Stimulated activated CD4-positive, alpha-beta T cell treated with anti-CD3 and anti-CD28 coated beads, Interleukin-2, amount 100 ng/mL, for 24 hours (primary cell): Measurements from ENCODE around the gene CR1.
"Not testable (repeated sequence)": the region's sequence is repeated elsewhere in the genome, so short reads cannot be mapped to it uniquely, and the experiment has no call there.

Source experiments
- DNase-seq, 2 donors: peaks; one replicate each; pipeline ENCODE4 v3.0.0-alpha.2; 2020

The CR1 gene

DNA sequence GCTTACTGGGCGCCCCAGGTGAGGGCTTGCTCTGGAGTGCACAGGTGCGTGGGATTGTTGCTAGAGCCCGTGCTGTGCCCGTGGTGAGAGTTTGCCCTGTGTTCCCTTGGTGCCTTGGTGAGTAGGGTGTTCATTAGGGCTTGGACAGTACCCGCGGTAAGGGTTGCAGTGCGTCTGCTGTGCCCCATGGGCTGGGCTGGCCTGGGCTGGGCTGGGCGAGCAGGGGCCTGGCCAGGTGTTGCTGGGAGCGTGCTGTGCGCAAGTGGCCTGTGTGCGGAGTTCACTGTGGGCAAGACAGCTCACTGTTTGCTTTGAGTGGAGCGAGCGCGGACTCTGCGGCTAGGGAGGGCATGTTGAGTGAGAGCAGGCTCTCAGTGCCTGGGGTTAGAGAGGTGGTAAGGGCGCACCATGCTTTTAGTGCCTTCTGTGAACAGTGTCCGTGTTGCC, 149.7 kb downstream of the CR1 start:
- DNase-seq = no peak

DNA sequence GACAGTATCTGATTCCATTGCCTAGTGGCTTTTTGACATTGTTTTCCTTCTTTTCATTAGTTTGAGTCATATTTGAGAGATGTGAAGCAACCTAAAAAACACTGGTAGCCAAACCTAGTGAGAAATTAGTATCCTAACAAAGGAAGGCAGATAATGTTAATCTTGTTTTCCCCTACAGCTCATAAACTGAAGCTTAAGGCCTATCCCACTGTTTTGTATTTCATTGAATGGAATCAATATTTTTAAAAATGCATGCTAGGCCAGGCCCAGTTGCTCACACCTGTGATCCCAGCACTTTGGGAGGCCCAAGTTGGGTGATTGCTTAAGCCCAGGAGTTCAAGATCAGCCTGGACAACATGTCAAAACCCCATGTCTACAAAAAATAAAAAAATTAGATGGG, 150.2 kb downstream of the CR1 start:
- DNase-seq = no peak

DNA sequence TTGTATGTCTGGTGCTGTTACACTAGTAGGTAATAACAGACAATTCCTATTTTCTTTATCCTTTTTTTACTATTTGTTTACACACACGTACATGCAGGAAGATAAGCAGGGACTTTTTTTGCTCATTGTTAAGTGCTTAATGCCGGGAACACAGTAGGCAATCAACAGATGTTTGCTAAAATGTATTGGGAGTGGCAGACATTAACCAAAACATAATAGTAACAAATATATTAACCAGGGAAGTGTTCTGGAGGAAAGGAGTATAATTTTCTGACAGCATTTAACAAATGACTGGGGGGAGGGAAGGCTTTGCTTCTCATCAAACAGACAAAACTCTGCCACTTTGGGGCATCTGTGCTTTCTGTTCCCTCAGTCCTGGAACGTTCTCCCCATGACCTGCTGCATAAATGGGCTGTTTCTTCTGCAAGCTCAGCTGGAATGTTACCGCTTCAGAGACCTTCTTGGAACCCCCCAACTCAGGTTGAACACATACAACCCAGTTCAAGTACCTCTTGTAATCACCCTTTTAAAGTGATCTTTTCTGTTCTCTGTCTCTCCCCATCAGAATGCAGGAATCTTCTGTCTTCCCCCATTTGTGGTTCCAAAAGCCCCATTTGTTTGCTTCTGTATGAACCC, 151.1 kb downstream of the CR1 start:
- no peak for DNase-seq

DNA sequence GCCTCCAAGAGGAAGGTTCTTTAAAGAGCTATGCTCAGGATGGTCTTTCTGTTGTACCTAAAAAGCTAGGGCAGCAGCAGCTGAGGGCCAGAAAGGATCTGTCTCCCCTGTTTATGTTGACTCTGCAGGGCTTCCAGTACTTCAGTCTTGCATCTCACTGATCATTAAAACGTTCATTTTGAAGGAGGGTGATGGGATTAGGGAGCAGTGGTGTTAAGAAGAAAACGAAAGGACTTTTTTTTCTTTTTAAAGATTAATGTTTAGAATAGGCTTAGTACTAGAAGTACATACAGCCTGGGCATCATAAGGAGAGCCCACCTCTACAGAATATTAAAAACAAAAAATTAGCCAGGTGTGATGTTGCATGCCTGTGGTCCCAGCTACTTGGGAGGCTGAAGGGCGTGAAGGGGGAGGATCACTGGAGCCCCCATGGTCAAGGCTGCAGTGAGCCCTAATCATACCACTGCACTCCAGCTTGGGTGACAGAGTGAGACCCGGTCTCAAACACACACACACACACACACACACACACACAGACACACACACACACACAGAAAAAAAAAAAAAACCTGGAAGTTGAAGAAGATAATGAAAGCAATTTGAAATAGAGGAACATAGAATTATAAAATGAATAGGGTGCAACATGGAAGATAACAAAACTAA, 151.8 kb downstream of the CR1 start:
- DNase-seq = no peak

DNA sequence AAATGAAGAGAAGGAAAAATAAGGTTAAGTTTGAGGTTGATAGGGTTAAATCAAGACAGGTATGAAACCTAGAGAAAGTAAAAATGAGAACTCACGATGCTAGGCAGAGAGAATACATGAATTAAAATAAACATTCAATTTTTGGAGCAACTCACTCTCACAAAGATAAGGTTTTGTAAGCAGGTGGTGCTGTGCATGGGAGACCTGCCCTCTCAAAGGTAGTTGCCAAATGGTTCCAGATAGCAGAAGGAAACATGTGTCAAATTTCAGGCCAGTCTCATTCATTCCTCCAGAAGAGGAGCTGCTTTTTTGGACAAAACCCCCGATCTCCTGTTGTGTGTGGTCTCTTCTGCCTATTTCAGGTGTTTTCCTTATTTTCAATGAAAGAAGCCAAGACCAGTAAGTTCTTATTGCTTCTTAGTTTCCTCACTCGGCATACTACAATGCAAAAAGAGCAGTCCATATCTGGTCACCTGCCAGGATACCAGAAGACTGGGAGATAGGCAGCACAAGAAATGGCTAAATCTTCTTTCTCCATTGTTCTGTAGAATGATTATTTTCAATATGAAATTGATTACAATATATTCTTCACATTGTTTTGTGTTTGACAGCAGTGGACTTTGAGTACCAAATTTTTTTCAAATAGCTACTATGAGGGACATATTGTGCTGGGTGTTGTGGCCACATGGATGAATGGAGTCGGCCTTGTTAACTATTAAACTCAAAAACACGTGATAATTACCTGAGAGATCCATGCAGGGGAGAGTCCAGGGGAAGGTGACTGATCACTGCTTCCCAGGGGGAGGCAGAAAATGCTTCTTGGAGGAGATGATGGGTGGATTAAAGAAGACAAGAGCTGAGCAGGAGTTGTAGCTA, 152.6 kb downstream of the CR1 start:
- DNase-seq = no peak

DNA sequence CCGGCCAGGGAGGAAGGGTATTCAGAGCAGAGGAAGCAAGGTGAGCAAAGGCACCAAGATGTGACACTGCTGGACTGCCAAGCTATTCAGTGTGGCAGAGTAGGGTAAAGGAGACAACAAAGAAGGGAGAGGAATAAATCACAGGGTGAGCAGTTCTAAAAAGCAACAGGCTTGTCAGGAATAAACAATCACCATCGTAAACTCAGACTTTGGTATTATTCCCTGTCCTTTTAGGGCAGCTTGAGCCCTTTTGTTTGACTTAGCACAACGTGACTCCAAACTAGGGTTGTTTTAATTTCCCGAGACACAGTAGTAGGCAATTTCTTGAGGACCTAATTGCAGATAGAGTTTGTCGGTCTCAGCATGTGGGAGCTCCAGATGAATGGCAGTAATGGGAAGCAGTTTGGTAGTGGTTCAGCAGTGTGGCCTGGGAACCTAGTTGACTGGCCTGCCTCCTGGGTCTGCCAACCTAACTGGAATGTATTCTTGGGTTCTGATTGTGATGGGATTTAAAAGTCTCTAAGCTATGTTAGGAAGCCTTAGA, 153.3 kb downstream of the CR1 start:
- no peak for DNase-seq

DNA sequence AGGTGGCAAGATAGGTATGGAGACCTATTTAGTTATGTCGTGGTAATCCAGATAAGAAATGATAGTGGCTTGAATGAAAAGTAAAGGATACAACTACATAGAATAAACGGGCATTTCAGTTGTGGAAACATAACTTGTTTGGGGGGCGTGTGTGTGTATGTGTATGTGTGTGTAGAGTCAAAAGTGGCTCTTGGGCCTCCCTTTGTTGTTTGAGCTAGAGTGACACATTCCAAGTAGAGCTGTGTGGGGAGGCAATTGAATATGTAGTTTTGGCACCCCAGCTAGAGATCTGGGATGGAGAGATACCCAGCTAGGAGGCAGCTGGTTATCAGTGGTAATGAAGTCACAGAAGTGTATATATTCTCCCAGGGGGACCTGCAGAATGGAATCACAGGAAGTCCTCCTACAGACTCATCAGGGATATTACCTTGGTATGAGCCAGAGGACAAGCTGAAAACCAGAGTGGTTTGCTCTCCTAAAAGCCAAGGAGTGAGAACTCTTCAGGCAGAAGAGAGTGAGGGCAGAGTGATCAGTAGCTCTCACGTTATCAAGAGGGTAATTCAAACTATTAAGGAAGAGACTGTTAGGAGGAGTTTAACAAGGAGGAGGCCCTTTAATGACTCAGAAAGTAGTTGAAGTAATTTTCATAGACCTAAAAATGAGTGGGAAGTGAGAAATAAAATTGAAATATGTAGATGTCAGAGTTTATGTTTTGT, 154.1 kb downstream of the CR1 start:
- no peak for DNase-seq

DNA sequence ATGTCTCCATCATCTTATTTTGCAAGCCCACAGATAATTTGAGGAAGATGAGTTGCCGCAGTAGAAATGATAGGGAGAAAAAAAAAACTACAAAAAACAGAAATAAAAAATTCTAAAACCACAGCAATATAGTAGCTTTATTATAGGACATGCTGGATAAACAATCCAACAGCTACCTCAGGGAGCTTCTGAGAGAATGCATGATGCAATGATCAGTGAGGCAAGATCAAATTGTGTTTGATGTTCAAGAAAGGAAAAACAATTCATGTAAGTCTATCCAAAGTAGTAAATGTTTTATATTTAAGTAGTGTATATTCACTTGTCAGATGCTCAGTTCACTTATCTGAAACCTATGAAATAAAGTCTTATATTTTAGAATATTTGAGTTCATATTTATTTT, 155.6 kb downstream of the CR1 start:
- no peak for DNase-seq

DNA sequence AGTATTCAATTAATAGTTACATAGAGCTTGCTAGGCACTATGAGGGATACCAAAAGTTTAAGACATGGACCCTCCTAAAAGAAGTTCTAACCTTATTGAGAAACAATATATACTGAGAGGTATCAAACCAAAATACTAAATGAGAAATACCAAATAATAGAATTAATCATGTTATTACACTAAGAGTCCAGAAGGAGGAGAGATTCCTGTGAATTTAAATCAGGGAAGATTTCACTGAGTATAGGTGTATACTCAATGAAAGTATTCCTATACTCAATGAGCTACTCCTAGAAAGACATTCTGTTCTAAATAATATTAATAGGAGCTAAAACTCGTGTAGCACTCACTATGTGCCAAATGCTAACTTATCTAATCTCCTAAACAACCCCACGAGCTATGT, 158.4 kb downstream of the CR1 start:
- no peak for DNase-seq

DNA sequence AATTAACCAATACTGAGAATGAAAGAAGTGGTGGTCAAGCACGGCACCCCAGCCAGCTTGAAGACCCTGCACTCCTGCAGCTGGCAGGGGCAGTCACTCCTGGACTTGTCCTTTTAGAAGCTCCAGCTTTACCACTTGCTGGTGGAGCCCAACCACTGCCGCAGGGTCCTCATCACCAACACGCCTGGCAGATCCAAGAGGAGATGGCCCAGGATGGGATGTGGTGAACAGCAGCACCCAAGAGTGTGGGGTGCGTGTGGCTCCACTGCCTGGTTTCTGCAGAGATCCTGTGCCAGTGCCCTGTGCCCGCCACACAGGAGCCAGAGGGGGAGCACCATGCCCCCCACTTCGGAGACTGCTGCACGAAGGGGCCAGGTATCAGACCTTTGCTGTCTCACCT, 162.5 kb downstream of the CR1 start:
- no peak for DNase-seq

DNA sequence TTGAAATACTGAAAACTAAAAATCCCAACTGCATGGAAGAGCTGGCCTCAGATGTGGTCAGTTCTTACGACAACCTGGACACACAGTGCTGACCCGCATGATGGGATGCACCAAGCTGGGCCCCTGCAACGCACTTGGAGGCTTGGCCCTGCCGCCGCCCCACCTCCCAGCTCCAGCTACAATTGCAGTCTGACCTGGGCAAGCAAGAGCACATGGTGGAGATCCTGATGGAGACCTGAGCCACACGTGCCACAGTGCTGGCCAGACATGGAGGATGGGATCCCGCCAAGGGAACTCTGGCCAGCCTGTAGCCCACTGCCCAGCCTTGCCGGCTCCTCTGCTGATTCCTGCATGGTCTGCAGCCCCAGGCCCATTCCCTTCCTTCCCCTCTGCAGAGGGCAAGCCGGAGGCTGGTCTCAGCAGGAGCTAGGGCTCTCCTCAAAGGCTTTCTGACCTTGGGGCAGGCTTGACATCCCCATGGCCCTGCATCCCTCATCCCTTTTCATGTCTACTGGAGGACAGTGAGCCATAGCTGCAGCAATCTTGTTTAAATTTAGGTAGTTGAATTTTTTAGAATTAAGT, 163.0 kb downstream of the CR1 start:
- DNase-seq = no peak

DNA sequence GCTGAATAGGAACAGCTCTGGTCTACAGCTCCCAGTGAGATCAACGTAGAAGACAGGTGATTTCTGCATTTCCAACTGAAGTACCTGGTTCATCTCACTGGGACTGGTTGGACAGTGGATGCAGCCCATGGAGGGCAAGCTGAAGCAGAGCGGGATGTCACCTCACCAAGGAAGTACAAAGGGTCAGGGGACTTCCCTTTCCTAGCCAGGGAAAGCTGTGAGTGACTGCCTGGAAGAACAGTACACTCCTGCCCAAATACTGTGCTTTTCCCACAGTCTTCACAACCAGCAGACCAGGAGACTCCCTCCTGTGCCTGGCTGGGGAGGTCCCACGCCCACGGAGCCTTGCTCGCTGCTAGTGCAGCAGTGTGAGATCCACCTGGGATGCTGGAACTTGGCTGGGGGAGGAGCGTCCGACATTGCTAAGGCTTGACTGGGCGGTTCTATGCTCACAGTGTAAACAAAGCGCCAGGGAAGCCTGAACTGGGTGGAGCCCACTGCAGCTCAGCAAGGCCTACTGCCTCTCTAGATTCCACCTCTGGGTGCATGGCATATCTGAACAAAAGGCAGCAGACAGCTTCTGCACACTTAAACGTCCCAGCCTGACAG, 163.7 kb downstream of the CR1 start:
- no peak for DNase-seq

DNA sequence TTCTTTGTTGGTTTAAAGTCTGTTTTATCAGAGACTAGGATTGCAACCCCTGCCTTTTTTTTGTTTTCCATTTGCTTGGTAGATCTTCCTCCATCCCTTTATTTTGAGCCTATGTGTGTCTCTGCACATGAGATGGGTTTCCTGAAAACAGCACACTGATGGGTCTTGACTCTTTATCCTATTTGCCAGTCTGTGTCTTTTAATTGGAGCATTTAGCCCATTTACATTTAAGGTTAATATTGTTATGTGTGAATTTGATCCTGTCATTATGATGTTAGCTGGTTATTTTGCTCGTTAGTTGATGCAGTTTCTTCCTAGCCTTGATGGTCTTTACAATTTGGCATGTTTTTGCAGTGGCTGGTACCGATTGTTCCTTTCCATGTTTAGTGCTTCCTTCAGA, 165.5 kb downstream of the CR1 start:
- DNase-seq = not testable (repeated sequence)

DNA sequence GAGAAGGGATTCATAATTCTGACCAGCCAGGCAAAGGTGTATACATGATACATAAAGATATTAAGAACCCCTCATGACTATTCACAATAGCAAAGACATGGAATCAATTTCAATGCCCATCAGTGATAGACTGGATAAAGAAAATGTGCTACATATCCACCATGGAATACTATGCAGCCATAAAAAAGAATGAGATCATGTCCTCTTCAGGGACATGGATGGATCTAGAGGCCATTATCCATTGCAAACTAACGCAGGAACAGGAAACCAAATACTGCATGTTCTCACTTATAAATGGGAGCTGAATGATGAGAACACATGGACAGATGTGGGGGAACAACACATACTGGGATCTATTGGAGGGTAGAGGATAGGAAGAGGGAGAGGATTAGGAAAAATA, 170.4 kb downstream of the CR1 start:
- DNase-seq = no peak

DNA sequence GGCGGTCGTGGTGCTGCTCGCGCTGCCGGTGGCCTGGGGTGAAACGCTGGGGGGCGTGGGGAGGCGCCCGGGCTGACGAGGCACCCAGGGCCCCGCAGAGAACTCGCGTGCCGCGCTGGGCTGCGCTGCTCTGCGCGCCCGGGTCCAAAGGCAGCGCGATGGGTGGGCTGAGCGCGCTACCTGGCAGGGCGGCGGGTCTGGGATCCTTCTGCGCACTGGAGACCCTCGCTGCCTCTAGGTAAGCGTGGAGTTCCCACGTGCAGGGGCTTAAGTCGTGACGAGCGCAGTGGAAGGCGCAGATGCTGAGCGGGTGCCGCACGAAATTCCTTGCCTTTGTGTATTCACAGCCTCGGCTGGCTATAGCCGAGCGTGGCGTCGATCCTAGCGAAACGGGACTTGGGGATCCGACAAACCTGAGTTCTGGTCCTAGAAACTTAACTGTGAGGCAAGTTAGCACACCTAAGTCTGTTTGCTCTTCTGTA, 173.6 kb downstream of the CR1 start:
- DNase-seq = no peak

DNA sequence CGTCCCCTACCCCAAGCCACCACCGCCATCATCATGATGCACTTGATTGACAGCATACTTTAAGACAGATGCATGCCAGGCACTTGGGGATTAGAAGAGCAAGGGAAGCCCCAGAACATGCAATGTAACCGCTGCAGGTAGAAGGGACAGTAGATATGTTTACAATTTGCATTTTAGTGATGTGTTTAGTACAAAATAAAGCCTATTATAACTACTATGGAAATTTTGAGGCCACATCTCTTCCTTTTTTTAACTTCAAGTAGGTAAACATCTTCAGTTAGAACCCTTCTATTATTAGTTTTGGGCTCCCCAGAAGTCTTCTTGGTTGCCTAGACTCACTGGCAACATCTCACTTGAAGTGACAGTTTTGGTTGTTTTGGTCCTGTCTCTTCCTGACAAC, 174.2 kb downstream of the CR1 start:
- no peak for DNase-seq

DNA sequence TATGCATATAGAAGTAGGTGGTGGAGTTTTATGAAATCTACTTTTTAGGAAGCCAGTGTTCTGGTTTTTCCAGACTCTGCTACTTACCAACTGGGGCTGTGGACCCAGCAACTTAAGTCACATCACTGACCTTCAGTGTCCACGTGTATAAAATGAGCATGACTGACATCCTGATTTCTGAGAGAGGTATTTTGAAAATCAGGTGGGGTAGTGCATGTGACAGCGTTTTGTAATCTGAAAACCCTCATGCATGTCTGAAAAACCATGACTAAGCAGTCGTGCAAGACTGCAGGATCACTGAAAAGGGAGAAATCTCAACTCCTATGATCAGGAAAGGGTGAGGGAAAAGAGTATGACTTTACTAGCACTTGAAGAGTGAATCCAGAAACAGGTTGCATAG, 175.0 kb downstream of the CR1 start:
- no peak for DNase-seq

DNA sequence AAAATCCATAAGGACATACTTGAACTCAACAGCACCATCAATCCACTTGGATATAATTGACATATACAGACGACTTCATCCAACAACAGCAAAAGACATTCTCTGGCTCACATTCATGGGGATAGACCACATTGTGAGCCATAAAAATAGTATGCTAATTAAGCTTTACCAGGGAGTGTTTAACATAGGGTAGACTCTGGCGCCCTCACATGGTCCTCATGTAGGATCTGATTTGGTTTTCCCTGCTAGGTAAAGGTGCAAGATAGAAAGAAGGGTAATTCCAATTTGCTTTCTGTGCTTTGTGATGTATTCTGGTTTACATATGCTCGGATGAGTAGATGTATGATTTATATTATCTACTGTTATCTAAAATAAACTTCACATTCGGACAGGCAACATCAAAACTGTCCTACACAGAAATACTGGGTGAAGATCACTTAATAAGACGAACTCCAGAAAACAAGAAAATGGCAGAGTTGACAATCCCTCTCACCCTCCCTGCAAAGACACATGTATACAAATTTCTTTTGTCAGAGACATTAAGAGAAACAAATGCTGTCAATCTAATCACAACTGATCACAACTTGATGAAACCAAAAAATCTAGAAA, 176.7 kb downstream of the CR1 start:
- peak in 1 of 2 donors; percentile 11 for DNase-seq

DNA sequence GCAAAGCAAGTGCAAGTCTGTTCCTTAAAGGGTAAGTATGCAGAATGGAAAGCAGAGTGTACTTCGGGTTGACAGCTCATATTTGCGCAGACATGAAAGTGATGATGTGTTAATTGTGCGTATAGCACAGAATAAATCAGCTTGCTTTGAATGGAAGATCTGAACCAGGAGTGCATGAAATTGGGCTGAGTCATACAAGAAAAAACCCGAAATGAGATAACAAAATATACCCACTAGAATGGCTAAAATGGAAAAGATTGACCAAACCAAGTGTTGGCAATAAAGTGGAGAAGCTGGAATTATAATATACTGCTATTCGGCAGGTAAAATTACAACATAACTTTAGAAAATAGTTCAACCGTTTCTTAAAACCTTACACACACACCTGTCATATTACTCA, 177.4 kb downstream of the CR1 start:
- no peak for DNase-seq

DNA sequence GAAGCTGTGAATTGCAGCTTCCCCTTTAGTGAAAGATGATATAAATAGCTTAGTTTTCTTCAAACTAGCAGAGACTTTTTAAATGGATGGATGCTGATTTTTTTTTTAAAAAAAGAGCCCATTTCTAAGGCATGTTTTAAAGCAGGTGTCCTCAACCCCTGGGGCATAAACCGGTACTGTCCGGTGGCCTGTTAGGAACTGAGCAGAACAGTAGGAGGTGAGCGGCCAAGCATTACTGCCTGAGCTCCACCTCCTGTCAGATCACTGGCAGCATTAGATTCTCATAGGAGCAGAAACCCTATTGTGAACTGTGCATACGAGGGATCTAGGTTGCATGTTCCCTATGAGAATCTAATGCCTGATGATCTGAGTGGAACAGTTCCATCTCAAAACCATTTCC, 180.2 kb downstream of the CR1 start:
- DNase-seq = no peak

DNA sequence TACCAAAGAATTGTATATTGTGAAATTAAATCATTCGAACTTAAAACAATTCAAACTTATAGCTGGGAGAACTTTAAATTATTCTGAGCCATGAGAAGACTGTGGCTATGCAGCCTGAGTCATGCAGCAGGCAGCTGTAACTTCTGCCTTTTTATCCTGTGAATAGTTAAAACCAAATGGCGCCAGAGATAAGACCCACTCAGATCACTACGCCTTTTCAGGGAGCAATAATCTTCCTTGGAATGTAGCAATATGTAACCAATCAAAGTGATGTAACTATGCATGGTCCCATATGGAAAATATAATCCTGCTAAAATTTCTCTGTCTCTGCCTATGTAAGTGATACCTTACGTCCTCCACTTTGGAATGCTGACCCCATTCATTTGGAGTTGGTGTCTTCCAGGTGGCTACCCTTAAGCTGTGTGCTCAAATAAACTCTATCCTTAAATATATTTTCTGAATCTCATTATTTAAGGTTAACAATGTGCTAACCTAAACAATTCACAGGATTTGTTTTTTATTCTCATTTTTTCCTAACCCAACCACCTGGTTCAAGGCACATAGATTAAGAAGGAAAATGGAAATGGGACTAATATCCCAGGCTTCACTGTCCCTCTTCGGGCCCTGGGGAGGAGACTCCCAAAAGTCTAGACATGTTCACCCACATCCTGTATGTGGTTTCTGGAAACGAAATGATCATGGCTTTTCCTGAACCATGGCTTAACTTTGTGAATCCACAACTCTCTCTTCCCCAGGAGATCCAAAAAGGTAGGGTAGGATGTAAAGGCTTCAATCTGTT, 184.8 kb downstream of the CR1 start:
- not testable (repeated sequence) for DNase-seq
